A673 (cell line): Measurements from ENCODE around the gene KIAA0319L. TPM values are rescaled to one million over a fixed set of nuclear protein-coding genes. Genes with fewer than 3 reads are reported as not detected.

Experiments
- BruUV-seq: library from RNA; stranded (reverse); fragments of 400-500 nt; replicated peaks from 2 replicates; lab custom pipeline; 2021; lab: Mats Ljungman, UMichigan
- CTCF ChIA-PET: fragments of 300-600 bp; sonication (Branson Sonifier 250); formaldehyde crosslinking; loops from one replicate; lab custom pipeline; 2022; ENCODE audit warnings: antibody characterized with exemption; lab: Charles Lee
- POLR2A ChIA-PET: fragments of 300-600 bp; sonication (Branson Sonifier 250); formaldehyde crosslinking; loops from one replicate; lab custom pipeline; 2022; ENCODE audit warnings: antibody characterized with exemption; ENCODE audit not compliant: low non-redundant PET; lab: Charles Lee
- DNase-seq: peaks from one replicate; pipeline ENCODE4 v3.0.0-alpha.2; 2015; ENCODE audit warnings: low spot score
- H3K27ac ChIP-seq: fragments of 200-600 bp; sonication (generic); 2 replicates; pipeline ENCODE4 v1.5.1; 2016; ENCODE audit warnings: mixed run types, low read depth, mild to moderate bottlenecking, mixed read lengths, antibody characterized with exemption, low read length; ENCODE audit not compliant: poor library complexity, severe bottlenecking
- H3K27me3 ChIP-seq: fragments of 200-600 bp; sonication (generic); replicated peaks from 2 replicates; pipeline ENCODE4 v1.6.1; 2017; ENCODE audit warnings: mixed run types, low read depth, mild to moderate bottlenecking, mixed read lengths, antibody characterized with exemption, low read length; ENCODE audit not compliant: insufficient read depth, poor library complexity
- H3K36me3 ChIP-seq: fragments of 200-600 bp; sonication (generic); 2 replicates; pipeline ENCODE4 v1.6.1; 2016; ENCODE audit warnings: mixed run types, mild to moderate bottlenecking, mixed read lengths, antibody characterized with exemption, low read length; ENCODE audit not compliant: insufficient read depth, poor library complexity, severe bottlenecking
- H3K4me1 ChIP-seq: fragments of 200-600 bp; sonication (generic); 2 replicates; pipeline ENCODE4 v1.6.1; 2017; ENCODE audit warnings: mixed run types, mild to moderate bottlenecking, mixed read lengths, antibody characterized with exemption, low read length; ENCODE audit not compliant: insufficient read depth, poor library complexity, severe bottlenecking
- H3K4me3 ChIP-seq: fragments of 200-600 bp; sonication (generic); 2 replicates; pipeline ENCODE4 v1.5.1; 2016; ENCODE audit warnings: low read depth, mixed run types, mild to moderate bottlenecking, mixed read lengths, low read length; ENCODE audit not compliant: poor library complexity, severe bottlenecking
- H3K9me3 ChIP-seq: fragments of 200-600 bp; sonication (generic); 2 replicates; pipeline ENCODE4 v1.6.1; 2016; ENCODE audit warnings: mixed run types, low read depth, mild to moderate bottlenecking, mixed read lengths, antibody characterized with exemption, low read length; ENCODE audit not compliant: poor library complexity, severe bottlenecking
- EZH2 ChIP-seq: fragments of 200-600 bp; sonication (generic); IDR thresholded peaks from 2 replicates; pipeline ENCODE4 v1.6.1; 2017; ENCODE audit warnings: borderline replicate concordance, low read depth, mild to moderate bottlenecking, mixed read lengths, antibody characterized with exemption, low read length; ENCODE audit not compliant: poor library complexity, severe bottlenecking
- intact Hi-C: fragments of 100-400 bp; cut with micrococcal nuclease; formaldehyde crosslinking; loops from one replicate; pipeline ENCODE4 v1.10.0; 2022; ENCODE audit not compliant: unreplicated experiment
- total RNA-seq: library from RNA; stranded (reverse); gene quantifications from 2 replicates; pipeline ENCODE4 v1.2.3, GENCODE V29; 2021
- TF ChIP-seq, protein P1 (sequence below): fragments of 300-800, 200-600 bp; sonication (generic); conservative IDR thresholded peaks from 2 replicates; pipeline ENCODE4 v1.5.1; 2017; ENCODE audit warnings: low read depth, mild to moderate bottlenecking, antibody characterized with exemption, low read length, moderate library complexity, mixed read lengths

Gene KIAA0319L
- total RNA-seq, 1 experiment from 2014 or later: 33.7 TPM

DNA sequence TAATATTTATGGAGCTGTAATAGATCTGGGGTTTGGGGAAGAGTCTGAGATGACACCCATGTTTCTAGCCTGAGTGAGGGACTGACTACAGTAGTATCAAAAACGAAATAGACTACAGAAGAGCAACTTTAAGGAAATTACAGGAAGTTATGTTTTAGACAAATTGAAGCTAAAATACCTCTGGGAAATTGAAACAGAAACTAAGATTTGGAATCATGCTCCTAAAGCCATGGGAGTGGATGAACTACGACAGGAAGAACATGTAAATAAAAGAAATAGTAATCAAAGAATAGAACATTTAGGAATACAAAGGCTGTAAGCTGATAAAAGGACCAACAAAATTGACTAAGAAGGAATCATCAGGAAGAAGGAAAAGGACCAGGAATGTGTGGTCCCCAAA is 68.9 kb downstream of the KIAA0319L start:
- no peak overlapping the region for H3K27ac ChIP-seq
- POLR2A ChIA-PET: no interaction called here
- H3K36me3 ChIP-seq: peaks cover 4% of the 10 kb centered on the region
- H3K4me1 ChIP-seq: no peaks in the 10 kb centered on the region
- DNase-seq: no peak
- no peaks in the 10 kb centered on the region for H3K27me3 ChIP-seq
- peaks cover 7% of the 10 kb centered on the region for H3K9me3 ChIP-seq
- intact Hi-C loops: no loop called here
- no peak overlapping the region for H3K4me3 ChIP-seq
- BruUV-seq: no TSS peak
- CTCF ChIA-PET: no interaction called here
- TF ChIP-seq, protein P1, sequence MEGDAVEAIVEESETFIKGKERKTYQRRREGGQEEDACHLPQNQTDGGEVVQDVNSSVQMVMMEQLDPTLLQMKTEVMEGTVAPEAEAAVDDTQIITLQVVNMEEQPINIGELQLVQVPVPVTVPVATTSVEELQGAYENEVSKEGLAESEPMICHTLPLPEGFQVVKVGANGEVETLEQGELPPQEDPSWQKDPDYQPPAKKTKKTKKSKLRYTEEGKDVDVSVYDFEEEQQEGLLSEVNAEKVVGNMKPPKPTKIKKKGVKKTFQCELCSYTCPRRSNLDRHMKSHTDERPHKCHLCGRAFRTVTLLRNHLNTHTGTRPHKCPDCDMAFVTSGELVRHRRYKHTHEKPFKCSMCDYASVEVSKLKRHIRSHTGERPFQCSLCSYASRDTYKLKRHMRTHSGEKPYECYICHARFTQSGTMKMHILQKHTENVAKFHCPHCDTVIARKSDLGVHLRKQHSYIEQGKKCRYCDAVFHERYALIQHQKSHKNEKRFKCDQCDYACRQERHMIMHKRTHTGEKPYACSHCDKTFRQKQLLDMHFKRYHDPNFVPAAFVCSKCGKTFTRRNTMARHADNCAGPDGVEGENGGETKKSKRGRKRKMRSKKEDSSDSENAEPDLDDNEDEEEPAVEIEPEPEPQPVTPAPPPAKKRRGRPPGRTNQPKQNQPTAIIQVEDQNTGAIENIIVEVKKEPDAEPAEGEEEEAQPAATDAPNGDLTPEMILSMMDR: no peak
- TF ChIP-seq EZH2: no peak

DNA sequence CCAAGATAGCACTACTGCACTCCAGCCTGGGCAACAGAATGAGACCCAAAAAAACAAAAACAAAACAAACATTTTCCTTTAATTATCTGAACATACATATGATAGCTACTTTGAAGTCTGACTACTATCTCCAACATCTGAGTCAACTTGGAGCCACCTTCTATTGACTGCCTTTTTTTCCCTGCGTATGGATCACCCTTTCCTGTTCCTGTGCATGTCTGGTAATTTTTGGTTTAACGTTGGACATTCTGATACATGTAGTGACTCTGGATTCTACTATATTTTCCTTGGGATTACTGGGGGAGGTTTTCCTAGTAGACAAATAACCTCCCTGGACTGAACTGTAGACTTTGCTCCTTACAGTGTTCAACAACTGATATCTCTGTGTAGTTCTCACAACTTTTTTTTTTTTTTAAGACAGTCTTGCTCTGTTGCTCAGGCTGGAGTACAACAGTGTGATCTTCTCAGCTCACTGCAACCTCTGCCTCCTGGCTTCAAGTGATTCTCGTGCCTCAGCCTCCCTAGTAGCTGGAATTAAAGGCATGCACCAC is 70.3 kb downstream of the KIAA0319L start:
- H3K4me3 ChIP-seq: no peak overlapping the region
- CTCF ChIA-PET: no interaction called here
- DNase-seq: no peak
- POLR2A ChIA-PET: no interaction called here
- intact Hi-C loops: no loop called here
- no peak for TF ChIP-seq EZH2
- TF ChIP-seq, protein P1: no peak
- H3K4me1 ChIP-seq: no peaks in the 10 kb centered on the region
- peaks cover 4% of the 10 kb centered on the region for H3K36me3 ChIP-seq
- no peaks in the 10 kb centered on the region for H3K27me3 ChIP-seq
- no TSS peak for BruUV-seq
- no peak overlapping the region for H3K27ac ChIP-seq
- H3K9me3 ChIP-seq: peaks cover 3% of the 10 kb centered on the region

DNA sequence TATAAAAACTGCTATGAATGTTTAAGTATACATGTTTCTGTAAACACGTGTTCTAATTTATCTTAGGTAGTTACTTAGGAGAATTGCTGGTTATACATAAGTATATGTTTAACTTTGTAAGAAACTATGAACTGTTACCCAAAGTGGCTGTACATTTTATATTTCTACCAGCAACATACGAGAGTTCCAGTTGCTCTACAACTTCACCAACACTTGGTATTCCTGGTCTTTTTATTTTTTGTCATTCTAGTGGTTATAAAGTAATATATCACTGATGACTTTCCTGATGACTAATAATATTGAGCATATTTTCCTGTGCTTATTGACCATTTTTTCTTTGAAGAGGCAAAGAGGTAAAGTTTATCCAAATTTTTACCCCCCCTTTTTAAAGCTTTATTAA is 76.0 kb downstream of the KIAA0319L start:
- DNase-seq: no peak
- intact Hi-C loops: no loop called here
- Histone ChIP-seq H3K27me3 (no peaks in the 10 kb centered on the region), H3K4me1 (no peaks in the 10 kb centered on the region), H3K36me3 (peaks cover 4% of the 10 kb centered on the region), H3K27ac (no peak overlapping the region), H3K4me3 (no peak overlapping the region), H3K9me3 (no peaks in the 10 kb centered on the region)
- ChIA-PET CTCF (no interaction called here), POLR2A (no interaction called here)
- BruUV-seq: no TSS peak
- TF ChIP-seq, protein P1: no peak
- no peak for TF ChIP-seq EZH2
